ENCODE data around the gene COPG2.
A peak's percentile ranks its signal among the peaks of the same experiment; 100 is the strongest.
"Not testable (repeated sequence)": the region's sequence is repeated elsewhere in the genome, so short reads cannot be mapped to it uniquely, and the experiment has no call there.

The COPG2 gene

DNA sequence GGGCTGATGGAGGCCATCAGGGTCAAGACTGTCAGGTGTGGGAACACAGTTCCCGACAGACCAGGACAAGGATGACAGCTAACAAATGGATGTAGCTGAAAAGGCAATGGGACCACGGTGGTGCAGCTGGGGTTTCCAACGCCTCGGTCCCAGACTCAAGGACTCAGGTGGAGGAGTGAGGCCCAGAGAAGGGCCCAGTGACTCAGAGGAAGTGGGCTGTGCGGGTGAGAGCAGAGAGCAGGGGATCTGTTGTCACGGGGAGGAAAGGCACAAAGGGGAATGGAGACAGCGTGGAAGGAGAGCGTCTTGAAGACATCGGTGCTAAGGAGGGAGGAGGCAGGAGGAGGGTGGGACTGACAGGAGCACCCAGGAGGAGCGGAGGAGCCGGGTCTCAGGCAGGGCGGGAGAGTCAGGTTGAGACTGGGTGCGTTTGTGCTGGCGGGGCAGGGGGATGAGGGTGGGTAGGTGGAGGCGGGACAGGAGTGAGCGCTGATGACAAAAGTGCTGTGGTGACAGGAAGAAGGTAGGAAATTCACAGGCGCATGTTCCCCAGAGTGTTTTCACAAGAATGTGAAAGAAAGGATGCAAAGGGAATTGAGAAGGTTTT lies 144.9 kb downstream of the COPG2 start:
- DNase-seq; in situ Hi-C loops (cut with HindIII; ENCODE audit: low pct_ligation_motif_present, low pct_unique_long_range_greater_than_20kb, low sequenced_read_pairs): not testable (repeated sequence)

- in situ Hi-C loops (cut with HindIII; ENCODE audit: low pct_ligation_motif_present, low pct_unique_long_range_greater_than_20kb, low sequenced_read_pairs): no loop called here
- no peak for DNase-seq
Observed at GRCh38 chr7:130521258-130521951, 147.1 kb downstream of the COPG2 start.

GRCh38 chr7:130515315-130516040 lies 153.1 kb downstream of the COPG2 start:
- DNase-seq: peak; percentile 45
- in situ Hi-C loops (cut with HindIII; ENCODE audit: low pct_ligation_motif_present, low pct_unique_long_range_greater_than_20kb, low sequenced_read_pairs): no loop called here

GRCh38 chr7:130513447-130513846 lies 155.1 kb downstream of the COPG2 start:
- in situ Hi-C loops (cut with HindIII; ENCODE audit: low pct_ligation_motif_present, low pct_unique_long_range_greater_than_20kb, low sequenced_read_pairs): no loop called here

GRCh38 chr7:130512038-130512437 lies 156.5 kb downstream of the COPG2 start:
- in situ Hi-C loops (cut with HindIII; ENCODE audit: low pct_ligation_motif_present, low pct_unique_long_range_greater_than_20kb, low sequenced_read_pairs): not testable (repeated sequence)
- DNase-seq: peak; percentile 88

More at GRCh38 chr7:130513447-130513846, 155.1 kb downstream of the COPG2 start:
- DNase-seq: peak; percentile 22

DNA sequence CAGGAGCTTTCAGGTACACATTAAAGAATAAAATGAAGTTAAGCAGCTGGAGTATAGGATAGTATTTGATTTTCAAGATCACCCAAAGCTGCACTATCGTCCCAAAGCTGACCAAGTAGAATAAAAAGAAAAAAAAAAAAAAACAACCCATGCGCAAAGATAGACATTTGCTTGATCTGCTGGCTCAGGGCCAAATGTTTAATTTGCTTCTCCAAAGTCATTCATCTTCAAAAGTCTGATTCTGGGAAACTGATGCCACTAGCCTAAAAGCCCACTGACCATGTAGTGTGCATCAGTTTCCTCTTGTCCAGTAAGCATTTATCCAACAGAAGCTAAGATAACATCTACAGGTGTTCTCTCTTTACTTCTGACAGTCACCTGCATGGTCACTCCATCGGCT lies 162.2 kb downstream of the COPG2 start:
- no peak for DNase-seq
- in situ Hi-C loops (cut with HindIII; ENCODE audit: low pct_ligation_motif_present, low pct_unique_long_range_greater_than_20kb, low sequenced_read_pairs): no loop called here

- in situ Hi-C loops (cut with HindIII; ENCODE audit: low pct_ligation_motif_present, low pct_unique_long_range_greater_than_20kb, low sequenced_read_pairs): no loop called here
- DNase-seq: no peak
Observed at GRCh38 chr7:130505753-130506152, 162.8 kb downstream of the COPG2 start.

GRCh38 chr7:130500910-130501309 lies 167.6 kb downstream of the COPG2 start:
- no peak for DNase-seq
- in situ Hi-C loops (cut with HindIII; ENCODE audit: low pct_ligation_motif_present, low pct_unique_long_range_greater_than_20kb, low sequenced_read_pairs): no loop called here

DNA sequence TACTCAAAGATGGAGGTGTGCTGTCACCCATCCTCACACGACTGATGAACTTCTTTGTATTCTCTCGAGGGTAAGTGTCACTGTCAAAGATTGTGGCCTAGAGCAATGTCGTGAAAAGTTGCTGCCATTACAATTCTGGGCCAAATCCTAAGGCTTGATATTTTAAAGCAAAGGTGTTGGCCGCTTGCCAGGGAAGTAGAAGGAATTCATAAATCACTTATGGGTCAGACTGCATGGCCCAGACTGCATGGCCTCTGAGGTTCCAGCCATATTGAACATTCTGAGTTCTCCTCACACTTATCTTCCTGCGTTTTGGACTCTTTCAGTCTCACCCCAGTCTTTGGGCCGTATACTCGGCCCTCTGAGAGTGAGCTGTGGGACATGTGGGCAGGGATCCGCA lies 168.1 kb downstream of the COPG2 start:
- in situ Hi-C loops (cut with HindIII; ENCODE audit: low pct_ligation_motif_present, low pct_unique_long_range_greater_than_20kb, low sequenced_read_pairs): no loop called here
- no peak for DNase-seq

GRCh38 chr7:130494431-130494858 lies 174.1 kb downstream of the COPG2 start:
- in situ Hi-C loops (cut with HindIII; ENCODE audit: low pct_ligation_motif_present, low pct_unique_long_range_greater_than_20kb, low sequenced_read_pairs): no loop called here
- DNase-seq: no peak

- in situ Hi-C loops (cut with HindIII; ENCODE audit: low pct_ligation_motif_present, low pct_unique_long_range_greater_than_20kb, low sequenced_read_pairs): no loop called here
- DNase-seq: no peak
Observed at GRCh38 chr7:130493275-130493873, 175.2 kb downstream of the COPG2 start.

DNA sequence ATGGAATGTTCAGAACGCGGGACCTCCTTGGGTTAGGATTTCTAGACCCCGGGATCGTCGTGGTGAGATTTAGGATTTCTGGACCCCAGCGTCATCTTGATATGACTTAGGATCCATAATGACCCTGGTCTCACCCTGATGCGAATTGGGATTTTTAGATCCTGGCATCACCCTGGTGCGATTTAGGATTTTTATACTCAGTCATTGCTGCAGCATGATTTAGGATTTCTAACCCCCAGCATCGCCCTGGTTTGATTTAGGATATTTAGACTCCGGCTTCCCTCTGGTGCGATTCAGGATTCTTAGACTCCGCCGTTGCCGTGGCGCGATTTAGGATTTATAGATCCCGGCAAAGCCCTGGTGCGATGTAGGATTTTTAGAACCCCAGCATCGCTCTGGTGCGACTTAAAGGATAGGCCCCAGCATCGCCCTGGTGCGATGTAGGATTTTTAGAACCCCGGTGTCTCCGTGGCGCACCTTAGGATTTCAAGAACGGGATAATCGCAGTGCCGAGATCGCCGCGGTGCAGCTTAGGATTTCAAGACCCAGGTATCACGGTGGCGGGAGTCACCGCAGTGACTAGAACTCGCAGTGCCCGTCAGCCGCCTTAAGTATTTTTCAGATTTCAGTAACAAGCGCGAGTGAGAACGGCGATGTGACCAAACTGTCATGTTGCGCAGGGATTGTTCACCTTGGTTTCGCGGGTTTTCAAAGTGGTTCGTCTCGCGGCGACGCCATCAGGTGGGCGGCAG lies 175.8 kb downstream of the COPG2 start:
- in situ Hi-C loops (cut with HindIII; ENCODE audit: low pct_ligation_motif_present, low pct_unique_long_range_greater_than_20kb, low sequenced_read_pairs): no loop called here
- DNase-seq: no peak

DNA sequence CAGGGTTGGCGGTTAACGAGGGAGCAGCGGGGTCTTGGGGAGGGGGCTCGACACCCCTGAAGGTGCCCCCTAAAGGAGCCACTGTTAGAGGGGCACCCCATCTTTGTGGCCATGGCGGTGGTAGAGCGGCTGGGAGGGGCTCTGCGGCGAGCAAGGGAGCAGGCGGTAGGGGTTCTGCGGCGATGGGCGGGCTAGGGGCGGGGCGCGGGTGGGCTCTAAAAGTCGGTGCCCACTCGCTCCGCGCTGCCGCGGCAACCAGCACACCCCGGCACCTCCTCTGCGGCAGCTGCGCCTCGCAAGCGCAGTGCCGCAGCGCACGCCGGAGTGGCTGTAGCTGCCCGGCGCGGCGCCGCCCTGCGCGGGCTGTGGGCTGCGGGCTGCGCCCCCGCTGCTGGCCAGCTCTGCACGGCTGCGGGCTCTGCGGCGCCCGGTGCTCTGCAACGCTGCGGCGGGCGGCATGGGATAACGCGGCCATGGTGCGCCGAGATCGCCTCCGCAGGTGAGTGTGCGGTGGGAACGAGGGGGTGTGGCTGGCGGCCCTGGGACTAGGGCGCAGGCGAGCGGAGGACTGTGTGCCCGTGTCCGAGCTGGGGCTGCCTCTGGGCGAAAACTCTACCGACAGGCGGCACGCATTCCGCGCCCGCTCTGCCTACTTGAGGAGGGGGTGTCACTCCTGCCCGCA lies 176.6 kb downstream of the COPG2 start, which contains the start of gene MEST:
Gene MEST, plus strand, starts transcription at position 245 of the 682 bp plus-strand sequence. Its CDS starts 229 bp downstream, at position 474.
- in situ Hi-C loops (cut with HindIII; ENCODE audit: low pct_ligation_motif_present, low pct_unique_long_range_greater_than_20kb, low sequenced_read_pairs): no loop called here
- DNase-seq: no peak

GRCh38 chr7:130490888-130491804 lies 177.4 kb downstream of the COPG2 start:
- DNase-seq: peak; percentile 51
- in situ Hi-C loops (cut with HindIII; ENCODE audit: low pct_ligation_motif_present, low pct_unique_long_range_greater_than_20kb, low sequenced_read_pairs): no loop called here

DNA sequence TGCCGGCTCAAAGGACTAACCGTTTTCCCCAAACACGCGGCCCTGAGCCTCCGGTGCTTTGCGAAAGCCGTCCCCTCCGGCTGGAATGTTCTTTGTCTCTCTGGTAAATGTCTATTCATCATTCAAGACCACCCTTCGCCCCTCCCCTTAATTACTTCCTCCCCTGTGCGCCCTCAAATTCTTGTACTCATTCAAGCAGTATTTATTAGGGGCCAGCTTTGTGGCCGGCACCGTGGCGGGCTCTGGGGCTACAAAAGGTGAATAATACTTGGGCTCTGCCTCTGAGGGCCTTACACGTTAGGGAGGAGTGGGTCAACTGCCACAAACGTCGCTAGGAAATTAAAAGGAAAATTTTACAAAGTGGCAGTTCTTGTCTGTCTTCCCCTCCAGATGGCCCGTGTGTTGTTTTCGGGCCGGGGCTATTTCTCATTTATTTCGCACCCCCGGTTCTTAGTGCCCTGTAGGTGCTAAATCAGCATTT lies 178.2 kb downstream of the COPG2 start:
- in situ Hi-C loops (cut with HindIII; ENCODE audit: low pct_ligation_motif_present, low pct_unique_long_range_greater_than_20kb, low sequenced_read_pairs): no loop called here
- no peak for DNase-seq

GRCh38 chr7:130489140-130489983 lies 179.2 kb downstream of the COPG2 start:
- in situ Hi-C loops (cut with HindIII; ENCODE audit: low pct_ligation_motif_present, low pct_unique_long_range_greater_than_20kb, low sequenced_read_pairs): no loop called here
- no peak for DNase-seq
